Astrocyte of the cerebellum (primary cell): ENCODE data around the gene PHACTR2.
A peak's percentile ranks its signal among the peaks of the same experiment; 100 is the strongest.
"Not testable (repeated sequence)": the region's sequence is repeated elsewhere in the genome, so short reads cannot be mapped to it uniquely, and the experiment has no call there.

Source experiments
- DNase-seq: peaks from one replicate; pipeline ENCODE4 v3.0.0-alpha.2; 2011; ENCODE audit warnings: low read depth
- H3K4me3 ChIP-seq: 2 replicates; pipeline ENCODE4 v1.5.1; 2011; ENCODE audit warnings: mild to moderate bottlenecking, low read depth, low read length, moderate library complexity
- in situ Hi-C: cut with HindIII; loops from 2 replicates; pipeline ENCODE4 v1.10.0; 2017; ENCODE audit warnings: low sequenced_read_pairs
- TF ChIP-seq, protein P1 (sequence below): IDR thresholded peaks from 2 replicates; pipeline ENCODE4 v1.5.1; 2012; ENCODE audit warnings: low read length, low read depth, moderate library complexity, mild to moderate bottlenecking; ENCODE audit errors: missing control alignments

The PHACTR2 gene

DNA sequence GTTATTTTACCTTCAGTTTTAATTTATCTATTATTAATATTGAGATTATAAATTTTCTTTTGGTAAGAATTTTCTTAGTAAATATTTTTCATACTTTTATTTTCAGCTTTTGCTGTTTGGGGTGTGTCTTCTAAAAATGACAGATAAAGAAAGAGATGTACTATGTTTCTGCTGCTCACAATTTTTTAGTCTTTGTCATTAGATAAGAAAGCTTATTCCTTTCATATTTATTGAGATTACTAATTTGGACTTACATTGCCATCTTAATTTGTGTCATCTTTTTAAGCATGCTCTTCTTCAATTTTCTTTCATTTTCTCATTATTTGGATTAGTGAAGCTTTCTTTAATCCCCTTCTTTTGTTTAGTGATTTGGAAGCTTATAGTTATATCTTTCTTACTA is 13.6 kb upstream of the PHACTR2 start:
- H3K4me3 ChIP-seq, result no peak overlapping the region
- TF ChIP-seq, protein P1, sequence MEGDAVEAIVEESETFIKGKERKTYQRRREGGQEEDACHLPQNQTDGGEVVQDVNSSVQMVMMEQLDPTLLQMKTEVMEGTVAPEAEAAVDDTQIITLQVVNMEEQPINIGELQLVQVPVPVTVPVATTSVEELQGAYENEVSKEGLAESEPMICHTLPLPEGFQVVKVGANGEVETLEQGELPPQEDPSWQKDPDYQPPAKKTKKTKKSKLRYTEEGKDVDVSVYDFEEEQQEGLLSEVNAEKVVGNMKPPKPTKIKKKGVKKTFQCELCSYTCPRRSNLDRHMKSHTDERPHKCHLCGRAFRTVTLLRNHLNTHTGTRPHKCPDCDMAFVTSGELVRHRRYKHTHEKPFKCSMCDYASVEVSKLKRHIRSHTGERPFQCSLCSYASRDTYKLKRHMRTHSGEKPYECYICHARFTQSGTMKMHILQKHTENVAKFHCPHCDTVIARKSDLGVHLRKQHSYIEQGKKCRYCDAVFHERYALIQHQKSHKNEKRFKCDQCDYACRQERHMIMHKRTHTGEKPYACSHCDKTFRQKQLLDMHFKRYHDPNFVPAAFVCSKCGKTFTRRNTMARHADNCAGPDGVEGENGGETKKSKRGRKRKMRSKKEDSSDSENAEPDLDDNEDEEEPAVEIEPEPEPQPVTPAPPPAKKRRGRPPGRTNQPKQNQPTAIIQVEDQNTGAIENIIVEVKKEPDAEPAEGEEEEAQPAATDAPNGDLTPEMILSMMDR, result no peak
- no peak for DNase-seq
- in situ Hi-C loops, result no loop called here

DNA sequence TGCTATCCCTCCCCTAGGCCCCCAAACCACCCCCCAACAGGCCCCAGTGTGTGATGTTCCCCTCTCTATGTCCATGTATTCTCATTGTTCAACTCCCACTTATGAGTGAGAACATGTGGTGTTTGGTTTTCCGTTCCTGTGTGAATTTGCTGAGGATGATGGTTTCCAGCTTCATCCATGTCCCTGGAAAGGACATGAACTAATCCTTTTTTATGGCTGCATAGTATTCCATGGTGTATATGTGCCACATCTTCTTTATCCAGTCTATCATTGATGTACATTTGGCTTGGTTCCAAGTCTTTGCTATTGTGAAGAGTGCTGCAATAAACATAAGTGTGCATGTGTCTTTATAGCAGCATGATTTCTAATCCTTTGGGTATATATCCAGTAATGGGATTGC is 11.8 kb upstream of the PHACTR2 start:
- DNase-seq, H3K4me3 ChIP-seq, in situ Hi-C loops: not testable (repeated sequence)

DNA sequence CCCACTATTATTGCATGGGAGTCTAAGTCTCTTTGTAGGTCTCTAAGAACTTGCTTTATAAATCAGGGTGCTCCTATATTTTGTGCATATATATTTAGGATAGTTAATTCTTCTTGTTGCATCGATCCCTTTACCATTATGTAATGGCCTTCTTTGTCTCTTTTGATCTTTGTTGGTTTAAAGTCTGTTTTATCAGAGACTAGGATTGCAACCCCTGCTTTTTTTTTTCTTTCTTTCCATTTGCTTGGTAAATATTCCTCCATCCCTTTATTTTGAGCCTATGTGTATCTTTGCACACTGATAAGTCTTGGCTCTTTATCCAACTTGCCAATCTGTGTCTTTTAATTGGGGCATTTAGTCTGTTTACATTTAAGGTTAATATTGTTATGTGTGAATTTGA is 8.3 kb upstream of the PHACTR2 start:
- H3K4me3 ChIP-seq, DNase-seq, in situ Hi-C loops: not testable (repeated sequence)

DNA sequence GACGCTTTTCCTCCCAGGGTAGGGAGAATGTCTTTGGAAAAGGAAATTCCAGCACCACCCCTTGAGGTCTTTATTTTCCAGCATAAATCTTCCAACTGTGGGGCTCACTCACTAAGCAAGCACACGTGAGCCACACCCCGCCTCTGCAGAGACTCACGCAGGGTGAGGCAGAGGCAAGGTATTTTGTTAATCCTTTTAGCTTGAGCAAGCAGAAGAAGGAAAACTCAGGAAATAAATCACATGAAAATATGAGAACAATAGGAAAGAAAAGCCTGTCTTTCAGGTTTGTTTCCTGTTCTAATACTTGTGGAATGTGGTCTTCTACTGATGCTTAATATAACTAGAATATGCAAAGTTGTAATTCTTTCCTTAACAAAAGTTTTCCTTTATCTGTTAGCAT is 4.1 kb upstream of the PHACTR2 start:
- peak; percentile 24 for DNase-seq
- no peak overlapping the region for H3K4me3 ChIP-seq
- in situ Hi-C loops, result no loop called here
- TF ChIP-seq, protein P1, result no peak

DNA sequence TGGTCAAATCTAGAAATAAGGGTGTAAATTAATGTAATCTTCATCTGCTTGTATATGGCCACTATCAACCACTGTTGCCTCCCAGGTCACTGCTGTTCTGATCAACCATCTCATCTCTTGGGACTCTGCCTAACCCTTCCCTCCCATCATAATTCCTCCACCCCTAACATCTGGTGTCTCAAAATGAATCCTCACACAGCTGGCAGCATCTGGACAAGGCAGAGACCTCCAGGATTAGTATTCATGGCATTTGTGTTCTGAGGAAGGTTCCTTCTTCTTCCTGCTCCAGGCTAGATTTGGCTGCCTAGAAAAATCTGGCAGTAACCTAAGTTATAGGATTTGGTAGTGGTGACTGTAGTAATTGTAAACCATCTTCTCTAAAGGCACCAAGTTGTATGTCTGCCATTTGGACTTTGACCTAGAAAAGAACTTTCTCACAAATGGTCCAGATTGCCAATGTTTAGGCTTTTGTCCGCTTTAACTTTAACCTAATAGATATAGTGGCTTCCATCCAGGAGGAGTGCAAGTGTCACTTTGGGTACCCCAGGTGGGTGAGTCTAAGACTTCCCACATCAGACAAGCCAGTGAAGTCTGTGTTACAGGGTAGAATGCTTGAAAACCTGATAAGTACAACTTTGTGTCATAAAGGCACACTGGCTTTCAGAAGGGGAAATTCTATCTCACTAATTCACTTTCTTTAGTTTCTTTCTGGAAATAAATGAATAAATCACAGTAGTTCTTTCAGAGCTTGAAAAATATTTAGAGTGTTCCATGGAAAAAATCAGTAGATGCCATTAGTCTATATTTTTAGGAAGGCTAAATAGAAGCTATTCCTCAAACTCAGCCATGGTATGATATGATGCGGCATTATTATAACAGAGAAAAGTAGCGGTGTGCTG is 3.0 kb upstream of the PHACTR2 start:
- TF ChIP-seq, protein P1, result no peak
- in situ Hi-C loops, result no loop called here
- H3K4me3 ChIP-seq, result no peak overlapping the region
- DNase-seq, result no peak

DNA sequence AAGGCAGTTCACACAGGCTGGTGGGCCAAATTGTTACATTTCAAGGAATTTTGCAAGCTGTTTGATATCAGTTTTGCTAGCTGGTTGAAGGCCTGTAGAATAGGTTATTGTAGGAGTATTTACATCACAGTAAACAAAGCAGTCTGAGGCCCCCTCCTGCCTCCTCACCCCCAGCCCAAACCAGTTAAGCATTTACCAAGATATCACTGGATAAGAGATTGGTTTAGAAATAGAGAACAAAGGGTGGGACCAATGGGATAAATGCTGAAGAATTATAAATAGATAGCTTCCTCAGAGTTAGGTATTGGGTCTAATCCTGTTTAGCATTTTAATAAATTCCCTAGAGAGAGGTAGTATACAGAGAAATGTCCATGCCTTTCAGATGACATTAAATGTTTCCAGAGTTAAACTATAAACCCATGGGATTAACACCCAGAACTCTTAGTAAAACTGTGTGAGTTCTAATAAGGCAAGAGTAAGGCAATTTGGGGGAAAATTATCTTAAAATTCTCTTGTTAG is 2.3 kb upstream of the PHACTR2 start:
- in situ Hi-C loops, result no loop called here
- DNase-seq, result no peak
- TF ChIP-seq, protein P1, result no peak
- no peak overlapping the region for H3K4me3 ChIP-seq

DNA sequence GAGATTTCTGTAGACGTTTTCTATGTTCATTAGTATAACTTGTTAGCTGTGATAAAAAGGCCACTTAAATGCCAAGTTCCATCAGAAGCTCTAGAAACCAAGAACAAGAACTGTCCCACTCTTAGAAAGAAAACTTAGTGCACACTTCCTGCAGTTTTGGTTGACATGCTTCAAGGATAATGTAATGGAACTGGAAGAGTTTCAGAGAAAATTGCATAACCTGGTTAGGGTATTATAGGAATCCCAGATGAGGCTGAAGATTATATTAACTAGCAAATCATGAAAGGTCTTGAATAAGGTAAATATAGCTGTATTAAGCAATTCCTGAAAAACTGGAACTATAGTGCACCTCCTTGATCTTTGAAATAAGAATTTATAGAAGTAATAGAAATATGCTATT is 1.8 kb upstream of the PHACTR2 start:
- H3K4me3 ChIP-seq, result no peak overlapping the region
- TF ChIP-seq, protein P1, result no peak
- no peak for DNase-seq
- in situ Hi-C loops, result no loop called here
